CD14-positive monocyte (primary cell): ENCODE data around the gene RBM15. TPM values are rescaled to one million over a fixed set of nuclear protein-coding genes. Genes with fewer than 3 reads are reported as not detected.

Experiments
- DNase-seq, 3 donors: peaks; one replicate each; pipeline ENCODE4 v3.0.0-alpha.2; 2011 to 2022
- H2AFZ ChIP-seq: 2 replicates; pipeline ENCODE4 v1.6.0; 2012; ENCODE audit warnings: mild to moderate bottlenecking, low read depth, low read length, inconsistent platforms; ENCODE audit not compliant: insufficient read depth, poor library complexity, severe bottlenecking
- H3K27ac ChIP-seq, 2 donors: 1 replicate in 1 of 2; 2 replicates in 1 of 2; pipeline ENCODE4 v1.5.1; 2012 to 2013; ENCODE audit warnings: low read length in 2 of 2, control low read depth in 1 of 2, inconsistent platforms in 1 of 2, low read depth in 1 of 2, mild to moderate bottlenecking in 1 of 2
- H3K27me3 ChIP-seq, 2 donors: one replicate each; pipeline versions ENCODE4 v1.6.0 to v1.6.1; 2011 to 2013; ENCODE audit warnings: low read length in 2 of 2; ENCODE audit not compliant: control insufficient read depth in 2 of 2, insufficient read depth in 2 of 2
- H3K36me3 ChIP-seq, 2 donors: replicated peaks in 1 of 2; 1 replicate in 1 of 2; 2 replicates in 1 of 2; pipeline versions ENCODE4 v1.5.1 to v1.6.1; 2012 to 2013; ENCODE audit warnings: low read length in 2 of 2, control low read depth in 1 of 2, inconsistent platforms in 1 of 2, mild to moderate bottlenecking in 1 of 2; ENCODE audit not compliant: insufficient read depth in 2 of 2, control insufficient read depth in 1 of 2
- H3K4me1 ChIP-seq, 2 donors: 1 replicate in 1 of 2; 2 replicates in 1 of 2; pipeline versions ENCODE4 v1.5.1 to v1.6.1; 2012 to 2013; ENCODE audit warnings: low read length in 2 of 2, control low read depth in 1 of 2, inconsistent platforms in 1 of 2, mild to moderate bottlenecking in 1 of 2, moderate library complexity in 1 of 2; ENCODE audit not compliant: insufficient read depth in 2 of 2, control insufficient read depth in 1 of 2
- H3K4me2 ChIP-seq: replicated peaks from 2 replicates; pipeline ENCODE3; 2012; ENCODE audit warnings: low read length, moderate library complexity, mild to moderate bottlenecking; ENCODE audit not compliant: poor library complexity, severe bottlenecking; ENCODE audit errors: extremely low read depth
- H3K4me3 ChIP-seq, 3 experiments: fragments of 200-600 bp in 1 of 3; sonication (generic) in 1 of 3; replicated peaks in 1 of 3; 1 replicate in 2 of 3; 2 replicates in 1 of 3; pipeline ENCODE4 v1.5.1; 2011 to 2013; ENCODE audit warnings: low read length in 3 of 3, mild to moderate bottlenecking in 3 of 3, control low read depth in 2 of 3, low read depth in 2 of 3, inconsistent platforms in 1 of 3, moderate library complexity in 1 of 3
- H3K79me2 ChIP-seq: 2 replicates; pipeline ENCODE4 v1.6.0; 2012; ENCODE audit warnings: mild to moderate bottlenecking, control low read depth, inconsistent platforms, low read length, moderate library complexity; ENCODE audit not compliant: insufficient read depth
- H3K9ac ChIP-seq: 2 replicates; pipeline ENCODE4 v1.6.0; 2017; ENCODE audit warnings: low read length, mild to moderate bottlenecking; ENCODE audit not compliant: insufficient read depth, poor library complexity, severe bottlenecking
- H3K9me3 ChIP-seq, 2 donors: replicated peaks in 1 of 2; 1 replicate in 1 of 2; 2 replicates in 1 of 2; pipeline versions ENCODE4 v1.5.1 to v1.6.1; 2012 to 2013; ENCODE audit warnings: low read length in 2 of 2, control low read depth in 1 of 2; ENCODE audit not compliant: control insufficient read depth in 1 of 2, insufficient read depth in 1 of 2
- H4K20me1 ChIP-seq: 2 replicates; pipeline ENCODE4 v1.6.0; 2012; ENCODE audit warnings: mild to moderate bottlenecking, low read length, control low read depth, moderate library complexity; ENCODE audit not compliant: insufficient read depth
- H3K27ac Mint-ChIP-seq, 7 donors: one replicate each; pipeline ENCODE4 v1.8.0; 2020; ENCODE audit warnings: mild to moderate bottlenecking in 7 of 7, mixed read lengths in 7 of 7, moderate library complexity in 6 of 7, inconsistent platforms in 2 of 7
- H3K27me3 Mint-ChIP-seq, 3 donors: one replicate each; pipeline ENCODE4 v1.8.0; 2021 to 2022; ENCODE audit warnings: low read depth in 3 of 3, mild to moderate bottlenecking in 3 of 3, mixed read lengths in 3 of 3, moderate library complexity in 3 of 3, inconsistent platforms in 1 of 3
- H3K36me3 Mint-ChIP-seq, 2 donors: one replicate each; pipeline ENCODE4 v1.8.0; 2020; ENCODE audit warnings: mixed read lengths in 2 of 2, inconsistent platforms in 1 of 2, mild to moderate bottlenecking in 1 of 2
- H3K4me1 Mint-ChIP-seq: one replicate; pipeline ENCODE4 v1.8.0; 2020; ENCODE audit warnings: mild to moderate bottlenecking, mixed read lengths
- H3K4me3 Mint-ChIP-seq, 2 donors: one replicate each; pipeline ENCODE4 v1.8.0; 2020; ENCODE audit warnings: mild to moderate bottlenecking in 2 of 2, mixed read lengths in 2 of 2, moderate library complexity in 1 of 2
- H3K9me3 Mint-ChIP-seq, 7 donors: one replicate each; pipeline ENCODE4 v1.8.0; 2020 to 2022; ENCODE audit warnings: mixed read lengths in 7 of 7, mild to moderate bottlenecking in 6 of 7, moderate library complexity in 6 of 7, inconsistent platforms in 2 of 7
- CTCF ChIP-seq: fragments of 200-600 bp; IDR thresholded peaks from one replicate; pipeline ENCODE4 v1.8.0; 2022; ENCODE audit warnings: antibody characterized with exemption, mild to moderate bottlenecking
- WGBS: methylation state at CpG from one replicate; pipeline ENCODE4 v1.1.5; 2013; ENCODE audit warnings: missing lambda C conversion rate; ENCODE audit not compliant: insufficient coverage; 5-methylcytosine and 5-hydroxymethylcytosine counted together
- intact Hi-C, 2 donors: fragments of 100-400 bp; cut with micrococcal nuclease; formaldehyde crosslinking; loops; one replicate each; pipeline versions ENCODE4 v1.15.0 to v1.15.1; 2023
- polyA plus RNA-seq, 3 donors: library from polyadenylated mRNA; depleted of rRNA in 1 of 3; unstranded in 2 of 3; stranded (reverse) in 1 of 3; fragments of 300-500 nt in 2 of 3; fragments of >200 nt in 1 of 3; fragmentation: Illumina TruSeq in 2 of 3; gene quantifications; 1 replicate in 2 of 3; 2 replicates in 1 of 3; pipeline ENCODE4 v1.2.3, GENCODE V29; 2012 to 2021

Gene RBM15
- polyA plus RNA-seq, 3 donors = 6.7 to 16.8 (median 7.5) TPM

GRCh38 chr1:110387048-110387754 is 48.0 kb downstream of the RBM15 start:
- Histone ChIP-seq H3K4me2 (no peak overlapping the region), H3K27ac (no peak overlapping the region), H3K27me3 (no peaks in the 10 kb centered on the region), H2AFZ (no peak overlapping the region), H3K36me3 (peaks cover 2 to 20% of the 10 kb centered on the region in 2 donors), H3K9ac (no peak overlapping the region), H3K4me1 (peaks cover 24% of the 10 kb centered on the region in 2 donors), H4K20me1 (no peaks in the 10 kb centered on the region), H3K4me3 (no peak overlapping the region), H3K79me2 (no peaks in the 10 kb centered on the region), H3K9me3 (no peaks in the 10 kb centered on the region)
- no CpG with 5 or more reads among the region's 1 CpG for WGBS
- peaks cover 25% of the 10 kb centered on the region for H3K4me1 Mint-ChIP-seq
- DNase-seq = no peak
- intact Hi-C loops = no loop called here
- peaks cover 23 to 46% of the 10 kb centered on the region in 2 donors for H3K36me3 Mint-ChIP-seq
- no peaks in the 10 kb centered on the region for H3K9me3 Mint-ChIP-seq
- TF ChIP-seq CTCF = no peak
- no peaks in the 10 kb centered on the region for H3K27me3 Mint-ChIP-seq
- no peak overlapping the region for H3K27ac Mint-ChIP-seq
- no peak overlapping the region for H3K4me3 Mint-ChIP-seq

GRCh38 chr1:110390096-110390495 is 50.9 kb downstream of the RBM15 start:
- no CpG with 5 or more reads among the region's 6 CpGs for WGBS
- no peaks in the 10 kb centered on the region for H3K9me3 Mint-ChIP-seq
- H3K4me3 Mint-ChIP-seq = no peak overlapping the region
- H3K4me3 ChIP-seq = no peak overlapping the region
- no peaks in the 10 kb centered on the region for H3K27me3 ChIP-seq
- H3K4me1 ChIP-seq = peaks cover under 1 to 2% of the 10 kb centered on the region in 2 donors
- H3K36me3 ChIP-seq = peaks cover 3 to 37% of the 10 kb centered on the region in 2 donors
- H3K36me3 Mint-ChIP-seq = peaks cover 35 to 62% of the 10 kb centered on the region in 2 donors
- no peak overlapping the region for H3K27ac ChIP-seq
- no peaks in the 10 kb centered on the region for H4K20me1 ChIP-seq
- no peak overlapping the region for H3K4me2 ChIP-seq
- DNase-seq = no peak
- no peak for TF ChIP-seq CTCF
- intact Hi-C loops = no loop called here
- no peak overlapping the region for H2AFZ ChIP-seq
- no peaks in the 10 kb centered on the region for H3K27me3 Mint-ChIP-seq
- H3K4me1 Mint-ChIP-seq = peaks cover 3% of the 10 kb centered on the region
- H3K9me3 ChIP-seq = no peaks in the 10 kb centered on the region
- H3K79me2 ChIP-seq = no peaks in the 10 kb centered on the region
- no peak overlapping the region for H3K9ac ChIP-seq
- H3K27ac Mint-ChIP-seq = peak overlapping the region in 1 of 7 donors; percentile 44
